ENCODE data around the gene VWA3A.

Gene VWA3A

DNA sequence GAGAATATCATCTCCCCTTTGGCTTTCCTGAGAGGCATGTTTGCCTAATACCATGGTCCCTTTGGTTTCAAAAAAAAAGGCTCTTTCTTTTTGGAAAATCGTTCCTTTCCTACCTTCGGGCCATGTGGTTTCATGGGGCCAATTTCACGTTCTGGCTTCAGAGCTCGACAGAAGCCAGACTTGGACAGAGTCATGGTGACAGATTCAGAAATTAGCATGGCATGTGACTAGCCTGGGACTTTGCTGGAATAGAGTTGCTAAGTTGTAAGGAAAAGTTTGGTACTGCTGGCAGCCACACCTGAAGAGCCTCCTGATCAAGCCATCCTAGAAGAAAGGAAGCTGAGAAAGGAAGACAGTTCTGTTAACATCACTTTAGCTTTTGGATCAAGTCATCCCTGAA is 2.4 kb upstream of the VWA3A start:
- no peak overlapping the region for H3K4me3 ChIP-seq (ENCODE audit: low read length)
- TF ChIP-seq, protein P1, sequence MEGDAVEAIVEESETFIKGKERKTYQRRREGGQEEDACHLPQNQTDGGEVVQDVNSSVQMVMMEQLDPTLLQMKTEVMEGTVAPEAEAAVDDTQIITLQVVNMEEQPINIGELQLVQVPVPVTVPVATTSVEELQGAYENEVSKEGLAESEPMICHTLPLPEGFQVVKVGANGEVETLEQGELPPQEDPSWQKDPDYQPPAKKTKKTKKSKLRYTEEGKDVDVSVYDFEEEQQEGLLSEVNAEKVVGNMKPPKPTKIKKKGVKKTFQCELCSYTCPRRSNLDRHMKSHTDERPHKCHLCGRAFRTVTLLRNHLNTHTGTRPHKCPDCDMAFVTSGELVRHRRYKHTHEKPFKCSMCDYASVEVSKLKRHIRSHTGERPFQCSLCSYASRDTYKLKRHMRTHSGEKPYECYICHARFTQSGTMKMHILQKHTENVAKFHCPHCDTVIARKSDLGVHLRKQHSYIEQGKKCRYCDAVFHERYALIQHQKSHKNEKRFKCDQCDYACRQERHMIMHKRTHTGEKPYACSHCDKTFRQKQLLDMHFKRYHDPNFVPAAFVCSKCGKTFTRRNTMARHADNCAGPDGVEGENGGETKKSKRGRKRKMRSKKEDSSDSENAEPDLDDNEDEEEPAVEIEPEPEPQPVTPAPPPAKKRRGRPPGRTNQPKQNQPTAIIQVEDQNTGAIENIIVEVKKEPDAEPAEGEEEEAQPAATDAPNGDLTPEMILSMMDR (conservative IDR thresholded peaks at IDR 0.05; ENCODE audit: low read depth, low read length) = no peak
- no peak for DNase-seq (ENCODE audit: low read depth)

DNA sequence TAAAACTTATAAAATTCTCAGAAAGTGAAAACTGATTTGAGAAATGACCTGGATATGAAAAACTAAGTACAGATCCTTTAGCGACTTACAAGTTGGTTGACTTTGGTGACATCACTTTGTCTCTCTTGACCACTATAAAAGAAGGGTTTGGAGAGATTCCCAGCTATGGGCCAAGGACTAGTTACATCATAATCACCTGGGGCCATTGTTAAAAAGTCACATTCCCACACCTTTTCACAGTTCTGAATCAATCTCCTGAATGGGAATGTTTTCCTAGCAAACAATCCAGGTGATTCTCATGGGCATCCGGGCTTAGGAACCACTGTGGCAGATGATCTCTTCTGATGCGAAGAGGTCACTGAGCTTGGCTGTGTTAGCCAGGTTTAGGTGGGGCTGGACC is 620 bp upstream of the VWA3A start:
- no peak overlapping the region for H3K4me3 ChIP-seq (ENCODE audit: low read length)
- DNase-seq (ENCODE audit: low read depth) = no peak
- TF ChIP-seq, protein P1 (conservative IDR thresholded peaks at IDR 0.05; ENCODE audit: low read depth, low read length) = no peak

DNA sequence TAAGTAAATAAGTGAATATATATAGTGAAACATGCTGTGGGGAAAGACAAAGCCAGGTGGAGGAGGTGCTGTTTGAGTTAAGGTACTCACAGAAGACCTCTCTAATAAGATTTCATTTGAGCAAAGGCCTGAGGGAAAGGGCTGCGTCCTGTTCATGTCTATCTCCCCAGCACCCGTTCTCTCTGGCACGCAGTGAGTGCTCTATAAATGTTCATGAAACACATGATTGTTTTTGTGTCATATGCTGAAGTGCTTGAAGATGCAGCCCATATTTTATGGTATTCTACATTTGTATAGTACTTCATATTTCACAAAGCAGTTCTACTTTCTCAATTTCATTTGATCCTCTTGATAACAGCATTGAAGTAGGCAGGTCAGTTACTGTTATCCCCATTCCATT is 990 bp downstream of the VWA3A start:
- DNase-seq (ENCODE audit: low read depth) = no peak
- H3K4me3 ChIP-seq (ENCODE audit: low read length) = no peak overlapping the region
- TF ChIP-seq, protein P1 (conservative IDR thresholded peaks at IDR 0.05; ENCODE audit: low read depth, low read length) = no peak

DNA sequence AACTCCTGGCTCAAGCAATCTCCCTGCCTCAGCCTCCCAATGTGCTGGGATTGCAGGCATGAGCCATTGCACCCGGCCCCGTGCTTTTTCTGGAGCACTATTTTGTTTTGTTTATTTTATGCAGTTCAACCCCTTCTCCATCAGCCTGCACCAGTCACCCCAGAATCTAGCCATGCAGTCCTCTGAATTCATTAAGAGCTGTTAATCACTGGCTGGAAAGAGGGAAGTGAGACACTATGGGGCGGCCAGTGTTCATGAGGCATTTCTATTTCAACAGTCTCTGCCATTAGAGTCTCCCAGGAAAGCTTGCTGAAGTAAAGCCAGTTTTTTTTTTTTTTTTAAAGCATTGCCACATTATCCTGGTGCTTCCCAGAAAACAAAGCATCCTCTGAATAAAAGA is 1.7 kb downstream of the VWA3A start:
- no peak overlapping the region for H3K4me3 ChIP-seq (ENCODE audit: low read length)
- TF ChIP-seq, protein P1 (conservative IDR thresholded peaks at IDR 0.05; ENCODE audit: low read depth, low read length) = no peak
- DNase-seq (ENCODE audit: low read depth) = no peak

DNA sequence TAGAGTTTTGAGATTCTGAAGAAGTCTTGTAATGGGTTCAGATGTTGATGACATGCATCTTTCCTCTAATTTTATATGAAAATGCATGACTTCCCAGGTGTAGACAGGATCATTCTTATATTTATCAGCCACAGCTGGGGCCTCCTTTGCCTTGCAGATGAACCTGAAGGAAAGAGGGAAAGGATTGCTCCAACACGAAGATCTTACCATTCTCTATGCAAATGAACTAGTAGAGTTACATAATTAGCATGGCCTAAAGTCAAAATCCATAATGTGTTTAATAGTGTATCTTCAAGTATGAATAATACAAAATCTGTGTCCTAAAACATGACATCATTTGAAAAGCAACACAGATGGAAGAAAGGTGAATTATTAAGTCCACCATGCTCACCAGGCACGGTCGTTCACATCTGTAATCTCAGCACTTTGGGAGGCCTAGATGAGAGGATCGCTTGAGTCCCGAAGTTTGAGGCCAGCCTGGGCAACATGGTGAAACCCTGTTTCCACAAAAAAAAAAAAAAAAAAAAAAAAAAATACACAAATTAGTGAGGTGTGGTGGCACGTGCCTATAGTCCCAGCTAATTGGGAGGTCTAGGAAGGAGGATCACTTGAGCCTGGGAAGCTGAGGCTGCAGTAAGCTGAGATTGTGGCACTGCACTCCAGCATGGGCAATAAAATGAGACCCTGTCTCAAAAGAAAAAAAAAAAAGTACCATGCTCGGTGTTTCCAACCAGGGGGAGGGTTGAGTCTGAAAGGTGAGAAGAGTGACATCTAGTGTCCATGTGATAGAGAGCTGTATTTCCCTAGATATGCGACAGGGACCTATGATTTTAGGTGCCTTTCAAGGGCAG is 6.3 kb downstream of the VWA3A start:
- DNase-seq (ENCODE audit: low read depth) = peak; percentile 12
- TF ChIP-seq, protein P1 (conservative IDR thresholded peaks at IDR 0.05; ENCODE audit: low read depth, low read length) = peak; percentile 78
- H3K4me3 ChIP-seq (ENCODE audit: low read length) = no peak overlapping the region

- H3K4me3 ChIP-seq (ENCODE audit: low read length) = no peak overlapping the region
Measured at GRCh38 chr16:22099256-22099975, 7.1 kb downstream of the VWA3A start.

More at GRCh38 chr16:22099256-22099975, 7.1 kb downstream of the VWA3A start:
- TF ChIP-seq, protein P1 (conservative IDR thresholded peaks at IDR 0.05; ENCODE audit: low read depth, low read length) = no peak
- no peak for DNase-seq (ENCODE audit: low read depth)

All from retinal pigment epithelial cell (primary cell).